GM10266 (cell line): ENCODE measurements around the gene RDX.

Experiments
- DNase-seq: peaks from one replicate; pipeline ENCODE4 v3.0.0; 2012; ENCODE audit errors: extremely low spot score
- CTCF ChIP-seq: IDR thresholded peaks from 2 replicates; pipeline ENCODE4 v1.5.1; 2012; ENCODE audit warnings: mild to moderate bottlenecking, low read depth; ENCODE audit not compliant: control insufficient read depth, insufficient read depth; ENCODE audit errors: missing control alignments

The RDX gene

DNA sequence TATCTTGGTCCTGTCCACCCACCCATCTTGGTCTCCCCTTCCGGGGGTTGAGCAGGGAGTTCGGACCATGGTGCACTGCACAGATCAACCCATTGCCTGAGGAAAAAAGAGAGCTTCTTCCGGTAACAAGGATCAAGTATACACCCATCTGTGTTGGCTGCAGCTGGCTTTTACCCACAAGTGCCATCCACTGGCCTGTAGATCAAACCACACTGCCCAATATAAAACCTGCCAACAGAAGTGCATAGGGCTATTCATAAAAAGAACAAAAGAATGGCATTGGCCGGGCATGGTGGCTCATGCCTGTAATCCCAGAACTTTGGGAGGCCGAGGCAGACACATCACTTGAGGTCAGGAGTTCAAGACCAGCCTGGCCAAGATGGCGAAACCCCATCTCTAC lies 108.7 kb downstream of the RDX start:
- no peak for TF ChIP-seq CTCF
- no peak for DNase-seq

GRCh38 chr11:110186867-110187266 lies 109.5 kb downstream of the RDX start:
- no peak for TF ChIP-seq CTCF
- no peak for DNase-seq

GRCh38 chr11:110186456-110186855 lies 110.0 kb downstream of the RDX start:
- DNase-seq, result no peak
- TF ChIP-seq CTCF, result no peak

GRCh38 chr11:110185599-110185998 lies 110.8 kb downstream of the RDX start:
- no peak for DNase-seq
- no peak for TF ChIP-seq CTCF

- TF ChIP-seq CTCF, result no peak
- no peak for DNase-seq
These were observed 111.3 kb downstream of the RDX start for GRCh38 chr11:110185121-110185591.

DNA sequence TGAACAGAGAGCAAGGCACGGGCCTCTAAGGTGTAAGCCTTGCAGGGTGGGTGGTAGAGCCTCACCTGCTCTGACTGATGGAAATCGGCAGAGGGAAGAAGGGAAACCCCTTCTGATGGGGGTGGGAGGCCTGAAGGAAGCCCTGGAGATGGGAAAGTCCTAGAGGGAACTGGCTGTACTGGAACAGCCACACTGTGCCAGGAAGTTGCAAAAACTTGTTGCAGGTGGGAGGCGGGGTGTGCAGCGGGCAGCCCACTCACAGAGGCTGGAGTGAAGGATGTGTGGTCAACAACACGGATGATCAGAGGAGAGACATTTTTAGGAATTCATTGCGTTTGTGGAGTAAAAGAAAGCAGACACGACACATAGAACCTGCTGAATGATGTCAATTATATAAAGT lies 112.0 kb downstream of the RDX start:
- no peak for TF ChIP-seq CTCF
- no peak for DNase-seq

DNA sequence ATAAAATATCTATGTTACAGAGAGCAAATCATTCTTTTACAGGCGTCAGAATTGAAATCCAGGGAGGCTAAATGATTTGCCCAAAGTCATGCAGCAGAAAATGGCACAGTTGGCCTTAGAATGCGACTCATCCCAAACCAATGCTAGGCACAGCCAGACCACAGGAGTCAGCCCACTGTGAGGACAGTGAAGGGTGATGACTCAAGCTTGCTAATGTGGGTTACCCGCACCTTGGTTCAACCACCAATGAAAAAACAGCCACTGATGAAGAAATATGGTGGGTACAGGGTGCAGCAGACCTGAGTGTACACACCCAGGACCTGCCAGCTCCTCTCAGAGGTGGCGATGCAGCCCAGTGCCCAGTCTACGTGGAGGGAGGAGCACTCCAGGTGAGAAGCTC lies 113.5 kb downstream of the RDX start:
- TF ChIP-seq CTCF, result no peak
- DNase-seq, result no peak

GRCh38 chr11:110179064-110179463 lies 117.3 kb downstream of the RDX start:
- no peak for DNase-seq
- no peak for TF ChIP-seq CTCF
